SKM-1 treated with dmso at 0.1 percent for 144 hours (cell line): ENCODE results near the gene TAMALIN.

Experiments
- DNase-seq: peaks from one replicate; lab custom pipeline; 2025; ENCODE audit not compliant: unreplicated experiment; lab: John Stamatoyannopoulos, UW

Gene TAMALIN

GRCh38 chr12:52035926-52036325 lies 29.2 kb downstream of the TAMALIN start:
- no peak for DNase-seq

- no peak for DNase-seq
Observed at GRCh38 chr12:52036587-52037171, 29.9 kb downstream of the TAMALIN start.

GRCh38 chr12:52037248-52037861 lies 30.6 kb downstream of the TAMALIN start:
- DNase-seq, result no peak

GRCh38 chr12:52038447-52038846 lies 31.7 kb downstream of the TAMALIN start:
- DNase-seq, result no peak

GRCh38 chr12:52041035-52041434 lies 34.3 kb downstream of the TAMALIN start:
- no peak for DNase-seq

GRCh38 chr12:52041695-52042123 lies 35.0 kb downstream of the TAMALIN start:
- no peak for DNase-seq

GRCh38 chr12:52042706-52043385 lies 36.1 kb downstream of the TAMALIN start:
- DNase-seq, result no peak

GRCh38 chr12:52043386-52044212 lies 36.9 kb downstream of the TAMALIN start:
- DNase-seq, result no peak

GRCh38 chr12:52044292-52044983 lies 37.7 kb downstream of the TAMALIN start:
- no peak for DNase-seq

GRCh38 chr12:52045794-52046199 lies 39.1 kb downstream of the TAMALIN start:
- DNase-seq, result peak; percentile 12

- no peak for DNase-seq
Observed at GRCh38 chr12:52046859-52047258, 40.1 kb downstream of the TAMALIN start.

- no peak for DNase-seq
Observed at GRCh38 chr12:52049286-52049685, 42.5 kb downstream of the TAMALIN start.

- DNase-seq, result no peak
Observed at GRCh38 chr12:52049688-52050087, 42.9 kb downstream of the TAMALIN start.

- no peak for DNase-seq
Observed at GRCh38 chr12:52050116-52050757, 43.5 kb downstream of the TAMALIN start.

GRCh38 chr12:52050758-52051541 lies 44.2 kb downstream of the TAMALIN start, which contains the start of gene NR4A1:
NR4A1 (plus strand) TSS chr12:52051442; CDS start chr12:52054329, 2,887 bp downstream.
- peak; percentile 12 for DNase-seq

- no peak for DNase-seq
Observed at GRCh38 chr12:52052468-52053186, 45.9 kb downstream of the TAMALIN start.

GRCh38 chr12:52053536-52054209 lies 46.9 kb downstream of the TAMALIN start:
- no peak for DNase-seq

GRCh38 chr12:52054231-52054832 lies 47.6 kb downstream of the TAMALIN start:
- no peak for DNase-seq
